Measurements from ENCODE around the gene RAD54L2.

DNA sequence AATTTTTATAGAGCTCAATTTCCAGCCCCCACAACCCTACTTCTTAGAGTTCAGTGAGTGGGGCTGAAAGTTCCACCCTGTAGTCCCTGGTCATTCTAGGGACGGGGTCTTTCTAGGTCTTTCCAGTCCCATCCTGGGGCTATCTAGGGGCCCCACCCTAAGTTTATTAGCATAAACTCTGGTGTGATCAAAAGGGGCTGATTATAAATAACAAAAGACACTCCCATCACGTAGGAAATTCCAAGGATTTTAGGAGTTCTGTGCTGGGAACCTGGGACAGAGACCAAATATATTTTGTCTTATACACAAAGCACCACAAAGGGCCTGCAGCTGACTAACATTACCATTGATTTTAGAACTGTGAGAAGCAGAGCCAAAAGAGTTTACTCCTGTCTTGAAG, 41.9 kb downstream of the RAD54L2 start:
- TF ChIP-seq, protein P1, sequence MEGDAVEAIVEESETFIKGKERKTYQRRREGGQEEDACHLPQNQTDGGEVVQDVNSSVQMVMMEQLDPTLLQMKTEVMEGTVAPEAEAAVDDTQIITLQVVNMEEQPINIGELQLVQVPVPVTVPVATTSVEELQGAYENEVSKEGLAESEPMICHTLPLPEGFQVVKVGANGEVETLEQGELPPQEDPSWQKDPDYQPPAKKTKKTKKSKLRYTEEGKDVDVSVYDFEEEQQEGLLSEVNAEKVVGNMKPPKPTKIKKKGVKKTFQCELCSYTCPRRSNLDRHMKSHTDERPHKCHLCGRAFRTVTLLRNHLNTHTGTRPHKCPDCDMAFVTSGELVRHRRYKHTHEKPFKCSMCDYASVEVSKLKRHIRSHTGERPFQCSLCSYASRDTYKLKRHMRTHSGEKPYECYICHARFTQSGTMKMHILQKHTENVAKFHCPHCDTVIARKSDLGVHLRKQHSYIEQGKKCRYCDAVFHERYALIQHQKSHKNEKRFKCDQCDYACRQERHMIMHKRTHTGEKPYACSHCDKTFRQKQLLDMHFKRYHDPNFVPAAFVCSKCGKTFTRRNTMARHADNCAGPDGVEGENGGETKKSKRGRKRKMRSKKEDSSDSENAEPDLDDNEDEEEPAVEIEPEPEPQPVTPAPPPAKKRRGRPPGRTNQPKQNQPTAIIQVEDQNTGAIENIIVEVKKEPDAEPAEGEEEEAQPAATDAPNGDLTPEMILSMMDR (IDR thresholded peaks at IDR 0.05), result no peak
- no peak for TF ChIP-seq POLR2A (IDR thresholded peaks at IDR 0.05)
